Parathyroid adenoma (tissue), 2 donors: ENCODE results near the gene CTDSP2.
"Not testable (repeated sequence)": the region's sequence is repeated elsewhere in the genome, so short reads cannot be mapped to it uniquely, and the experiment has no call there.

Experiments
- H2AFZ ChIP-seq: fragments of 300-600 bp; sonication (generic); one replicate; pipeline ENCODE4 v1.7.0; 2017; ENCODE audit warnings: antibody characterized with exemption, mild to moderate bottlenecking
- H3K27ac ChIP-seq: fragments of 300-600 bp; sonication (generic); one replicate; pipeline ENCODE4 v1.7.0; 2017
- H3K27me3 ChIP-seq: fragments of 300-600 bp; sonication (generic); one replicate; pipeline ENCODE4 v1.7.0; 2017; ENCODE audit warnings: low read length; ENCODE audit not compliant: control insufficient read depth, insufficient read depth
- H3K36me3 ChIP-seq: fragments of 300-600 bp; sonication (generic); one replicate; pipeline ENCODE4 v1.7.0; 2017; ENCODE audit warnings: low read length; ENCODE audit not compliant: control insufficient read depth, insufficient read depth
- H3K4me1 ChIP-seq: fragments of 300-600 bp; sonication (generic); one replicate; pipeline ENCODE4 v1.7.0; 2017; ENCODE audit warnings: control low read depth
- H3K4me2 ChIP-seq: fragments of 300-600 bp; sonication (generic); one replicate; pipeline ENCODE4 v1.7.0; 2017; ENCODE audit warnings: low read length
- H3K4me3 ChIP-seq: fragments of 300-600 bp; sonication (generic); one replicate; pipeline ENCODE4 v1.7.0; 2017; ENCODE audit warnings: low read depth, low read length
- H3K79me2 ChIP-seq: fragments of 300-600 bp; sonication (generic); one replicate; pipeline ENCODE4 v1.7.0; 2017; ENCODE audit warnings: control low read depth
- H3K9ac ChIP-seq: fragments of 300-600 bp; sonication (generic); one replicate; pipeline ENCODE4 v1.7.0; 2017; ENCODE audit warnings: mild to moderate bottlenecking
- H3K9me3 ChIP-seq: fragments of 300-600 bp; sonication (generic); one replicate; pipeline ENCODE4 v1.7.0; 2017; ENCODE audit warnings: low read length; ENCODE audit not compliant: control insufficient read depth
- CTCF ChIP-seq: fragments of 300-600 bp; sonication (generic); IDR thresholded peaks from one replicate; pipeline ENCODE4 v1.7.0; 2017; ENCODE audit warnings: antibody characterized with exemption, mild to moderate bottlenecking
- donor health status: primary hyperparathyroidism.

Gene CTDSP2

GRCh38 chr12:57865084-57865751 lies 18.7 kb upstream of the CTDSP2 start:
- Histone ChIP-seq H3K79me2 (peaks cover 1% of the 10 kb centered on the region), H3K36me3 (no peaks in the 10 kb centered on the region), H3K27ac (peak overlapping the region; percentile 90), H3K9me3 (no peaks in the 10 kb centered on the region), H3K9ac (peak overlapping the region; percentile 3), H3K4me2 (peak overlapping the region; percentile 82), H3K4me3 (peak overlapping the region; percentile 50), H3K4me1 (peaks cover 12% of the 10 kb centered on the region), H3K27me3 (no peaks in the 10 kb centered on the region), H2AFZ (peak overlapping the region; percentile 99)
- no peak for TF ChIP-seq CTCF

GRCh38 chr12:57864442-57865083 lies 18.0 kb upstream of the CTDSP2 start:
- H2AFZ ChIP-seq = peak overlapping the region; percentile 99
- no peaks in the 10 kb centered on the region for H3K36me3 ChIP-seq
- peak overlapping the region; percentile 3 for H3K9ac ChIP-seq
- TF ChIP-seq CTCF = no peak
- H3K4me1 ChIP-seq = peaks cover 12% of the 10 kb centered on the region
- peaks cover 4% of the 10 kb centered on the region for H3K79me2 ChIP-seq
- no peaks in the 10 kb centered on the region for H3K9me3 ChIP-seq
- peak overlapping the region; percentile 50 for H3K4me3 ChIP-seq
- no peaks in the 10 kb centered on the region for H3K27me3 ChIP-seq
- H3K4me2 ChIP-seq = peak overlapping the region; percentile 82
- peak overlapping the region; percentile 90 for H3K27ac ChIP-seq

- H3K4me2 ChIP-seq = no peak overlapping the region
- H3K36me3 ChIP-seq = no peaks in the 10 kb centered on the region
- no peak overlapping the region for H2AFZ ChIP-seq
- H3K27me3 ChIP-seq = no peaks in the 10 kb centered on the region
- no peak overlapping the region for H3K4me3 ChIP-seq
- no peaks in the 10 kb centered on the region for H3K9me3 ChIP-seq
- peaks cover 12% of the 10 kb centered on the region for H3K4me1 ChIP-seq
- no peak overlapping the region for H3K9ac ChIP-seq
- TF ChIP-seq CTCF = no peak
- H3K27ac ChIP-seq = no peak overlapping the region
- H3K79me2 ChIP-seq = peaks cover 4% of the 10 kb centered on the region
Observed at GRCh38 chr12:57863676-57864075, 17.1 kb upstream of the CTDSP2 start.

GRCh38 chr12:57861967-57862366 lies 15.4 kb upstream of the CTDSP2 start:
- Histone ChIP-seq H3K36me3 (no peaks in the 10 kb centered on the region), H3K27ac (no peak overlapping the region), H3K4me2 (no peak overlapping the region), H3K27me3 (no peaks in the 10 kb centered on the region), H3K9ac (no peak overlapping the region), H3K4me3 (no peak overlapping the region), H3K79me2 (peaks cover 4% of the 10 kb centered on the region), H3K9me3 (no peaks in the 10 kb centered on the region), H3K4me1 (peaks cover 12% of the 10 kb centered on the region), H2AFZ (no peak overlapping the region)
- TF ChIP-seq CTCF = no peak

- not testable (repeated sequence) for H3K9ac ChIP-seq, H3K9me3 ChIP-seq, H3K79me2 ChIP-seq, H3K4me2 ChIP-seq, H3K27ac ChIP-seq, H3K27me3 ChIP-seq, H3K36me3 ChIP-seq, H2AFZ ChIP-seq, H3K4me3 ChIP-seq
- H3K4me1 ChIP-seq = peaks cover 12% of the 10 kb centered on the region
Observed at GRCh38 chr12:57860883-57861282, 14.4 kb upstream of the CTDSP2 start.
